WTC11 (cell line): ENCODE results near the gene RETSAT.

Experiments used
- ATF1 ChIP-seq: sonication (generic); formaldehyde crosslinking; IDR thresholded peaks from 2 replicates; pipeline ENCODE4 v1.8.1; 2023; ENCODE audit warnings: mild to moderate bottlenecking, moderate library complexity, missing genetic modification reagents
- CDX4 ChIP-seq: fragments of 250-450 bp; sonication (Bioruptor Pico); IDR thresholded peaks from 2 replicates; pipeline ENCODE4 v1.9.0; 2021; ENCODE audit warnings: moderate library complexity, mild to moderate bottlenecking, inconsistent platforms, borderline replicate concordance
- ESRRA ChIP-seq: sonication (generic); formaldehyde crosslinking; IDR thresholded peaks from 2 replicates; pipeline ENCODE4 v1.8.1; 2022; ENCODE audit warnings: mild to moderate bottlenecking, missing genetic modification reagents, borderline replicate concordance
- GABPB1 ChIP-seq: sonication (generic); formaldehyde crosslinking; IDR thresholded peaks from 2 replicates; pipeline ENCODE4 v1.8.1; 2023; ENCODE audit warnings: mild to moderate bottlenecking, missing genetic modification reagents
- MAX ChIP-seq: sonication (generic); formaldehyde crosslinking; IDR thresholded peaks from 2 replicates; pipeline ENCODE4 v1.8.0; 2022; ENCODE audit warnings: mild to moderate bottlenecking, missing genetic modification reagents
- NFATC4 ChIP-seq: fragments of 250-450 bp; sonication (Bioruptor Pico); IDR thresholded peaks from 2 replicates; pipeline ENCODE4 v1.9.0; 2021; ENCODE audit warnings: mild to moderate bottlenecking
- RELA ChIP-seq: sonication (generic); formaldehyde crosslinking; IDR thresholded peaks from 2 replicates; pipeline ENCODE4 v1.8.1; 2022; ENCODE audit warnings: missing genetic modification reagents, mild to moderate bottlenecking, borderline replicate concordance
- SP1 ChIP-seq: sonication (generic); formaldehyde crosslinking; conservative IDR thresholded peaks from 2 replicates; pipeline ENCODE4 v1.8.1; 2022; ENCODE audit warnings: missing genetic modification reagents
- ZBTB21 ChIP-seq: sonication (generic); formaldehyde crosslinking; IDR thresholded peaks from 2 replicates; pipeline ENCODE4 v1.8.1; 2023; ENCODE audit warnings: mild to moderate bottlenecking, missing genetic modification reagents, borderline replicate concordance
- ZSCAN18 ChIP-seq: fragments of 250-450 bp; sonication (Bioruptor Pico); IDR thresholded peaks from 2 replicates; pipeline ENCODE4 v2.1.2; 2022; ENCODE audit warnings: mild to moderate bottlenecking, moderate library complexity
- TF ChIP-seq, protein P1 (sequence below): fragments of 250-450 bp; sonication (Bioruptor Pico); IDR thresholded peaks from 2 replicates; pipeline ENCODE4 v1.9.0; 2021; ENCODE audit warnings: mild to moderate bottlenecking
- TF ChIP-seq, protein P2 (sequence below): fragments of 200-600 bp; IDR thresholded peaks from 2 replicates; pipeline ENCODE4 v1.8.0; 2022; ENCODE audit warnings: antibody characterized with exemption
- TF ChIP-seq, protein P3 (sequence below): sonication (generic); formaldehyde crosslinking; IDR thresholded peaks from 2 replicates; pipeline ENCODE4 v1.8.0; 2023; ENCODE audit warnings: mild to moderate bottlenecking, missing genetic modification reagents

DNA sequence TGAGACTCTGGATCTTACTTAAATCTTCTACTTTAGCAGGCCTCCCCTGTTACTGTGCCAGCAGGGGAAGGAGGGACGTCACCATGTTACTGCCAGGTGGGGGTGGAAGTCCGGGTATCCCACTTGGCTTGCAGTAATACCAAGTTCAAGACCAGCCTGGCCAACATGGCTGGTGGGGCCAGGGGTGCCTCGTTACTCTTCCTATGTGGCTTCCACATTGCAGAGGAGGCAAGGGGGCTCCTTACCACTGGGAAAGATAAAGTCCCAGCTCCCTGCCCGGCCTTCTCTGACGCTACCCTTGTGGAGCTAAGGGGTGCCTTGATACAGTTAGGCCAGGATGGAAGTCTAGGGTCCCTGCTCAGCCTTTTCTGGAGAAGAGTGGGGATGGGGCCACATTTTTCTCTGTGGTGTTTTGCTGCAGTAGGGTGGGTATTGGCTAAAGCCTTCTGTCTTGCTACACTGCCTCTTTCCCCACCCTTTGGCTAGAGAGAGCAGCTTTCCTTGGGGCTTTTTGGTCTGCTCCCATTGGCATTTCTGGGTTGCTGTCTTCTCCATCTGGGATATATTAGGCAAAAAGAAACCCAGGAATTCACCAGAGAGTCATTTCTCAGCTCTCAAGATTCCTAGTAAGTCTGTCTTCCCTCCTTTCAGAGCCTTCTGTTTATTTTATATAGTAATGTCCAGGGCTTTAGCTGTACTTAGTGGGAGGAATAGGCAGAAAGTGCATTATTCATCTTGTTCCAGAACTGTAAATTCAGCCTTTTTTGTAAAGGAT is 22.1 kb upstream of the RETSAT start:
- TF ChIP-seq ZSCAN18 (CRISPR knock-in tag) (no peak), RELA (no peak), CDX4 (no peak), MAX (CRISPR knock-in tag) (no peak), ESRRA (no peak), SP1 (CRISPR knock-in tag) (no peak), ATF1 (no peak), ZBTB21 (CRISPR knock-in tag) (no peak), GABPB1 (no peak), NFATC4 (CRISPR knock-in tag) (no peak)
- TF ChIP-seq, protein P1, sequence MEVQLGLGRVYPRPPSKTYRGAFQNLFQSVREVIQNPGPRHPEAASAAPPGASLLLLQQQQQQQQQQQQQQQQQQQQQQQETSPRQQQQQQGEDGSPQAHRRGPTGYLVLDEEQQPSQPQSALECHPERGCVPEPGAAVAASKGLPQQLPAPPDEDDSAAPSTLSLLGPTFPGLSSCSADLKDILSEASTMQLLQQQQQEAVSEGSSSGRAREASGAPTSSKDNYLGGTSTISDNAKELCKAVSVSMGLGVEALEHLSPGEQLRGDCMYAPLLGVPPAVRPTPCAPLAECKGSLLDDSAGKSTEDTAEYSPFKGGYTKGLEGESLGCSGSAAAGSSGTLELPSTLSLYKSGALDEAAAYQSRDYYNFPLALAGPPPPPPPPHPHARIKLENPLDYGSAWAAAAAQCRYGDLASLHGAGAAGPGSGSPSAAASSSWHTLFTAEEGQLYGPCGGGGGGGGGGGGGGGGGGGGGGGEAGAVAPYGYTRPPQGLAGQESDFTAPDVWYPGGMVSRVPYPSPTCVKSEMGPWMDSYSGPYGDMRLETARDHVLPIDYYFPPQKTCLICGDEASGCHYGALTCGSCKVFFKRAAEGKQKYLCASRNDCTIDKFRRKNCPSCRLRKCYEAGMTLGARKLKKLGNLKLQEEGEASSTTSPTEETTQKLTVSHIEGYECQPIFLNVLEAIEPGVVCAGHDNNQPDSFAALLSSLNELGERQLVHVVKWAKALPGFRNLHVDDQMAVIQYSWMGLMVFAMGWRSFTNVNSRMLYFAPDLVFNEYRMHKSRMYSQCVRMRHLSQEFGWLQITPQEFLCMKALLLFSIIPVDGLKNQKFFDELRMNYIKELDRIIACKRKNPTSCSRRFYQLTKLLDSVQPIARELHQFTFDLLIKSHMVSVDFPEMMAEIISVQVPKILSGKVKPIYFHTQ (CRISPR knock-in tag) = no peak
- TF ChIP-seq, protein P2, sequence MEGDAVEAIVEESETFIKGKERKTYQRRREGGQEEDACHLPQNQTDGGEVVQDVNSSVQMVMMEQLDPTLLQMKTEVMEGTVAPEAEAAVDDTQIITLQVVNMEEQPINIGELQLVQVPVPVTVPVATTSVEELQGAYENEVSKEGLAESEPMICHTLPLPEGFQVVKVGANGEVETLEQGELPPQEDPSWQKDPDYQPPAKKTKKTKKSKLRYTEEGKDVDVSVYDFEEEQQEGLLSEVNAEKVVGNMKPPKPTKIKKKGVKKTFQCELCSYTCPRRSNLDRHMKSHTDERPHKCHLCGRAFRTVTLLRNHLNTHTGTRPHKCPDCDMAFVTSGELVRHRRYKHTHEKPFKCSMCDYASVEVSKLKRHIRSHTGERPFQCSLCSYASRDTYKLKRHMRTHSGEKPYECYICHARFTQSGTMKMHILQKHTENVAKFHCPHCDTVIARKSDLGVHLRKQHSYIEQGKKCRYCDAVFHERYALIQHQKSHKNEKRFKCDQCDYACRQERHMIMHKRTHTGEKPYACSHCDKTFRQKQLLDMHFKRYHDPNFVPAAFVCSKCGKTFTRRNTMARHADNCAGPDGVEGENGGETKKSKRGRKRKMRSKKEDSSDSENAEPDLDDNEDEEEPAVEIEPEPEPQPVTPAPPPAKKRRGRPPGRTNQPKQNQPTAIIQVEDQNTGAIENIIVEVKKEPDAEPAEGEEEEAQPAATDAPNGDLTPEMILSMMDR = no peak
- TF ChIP-seq, protein P3, sequence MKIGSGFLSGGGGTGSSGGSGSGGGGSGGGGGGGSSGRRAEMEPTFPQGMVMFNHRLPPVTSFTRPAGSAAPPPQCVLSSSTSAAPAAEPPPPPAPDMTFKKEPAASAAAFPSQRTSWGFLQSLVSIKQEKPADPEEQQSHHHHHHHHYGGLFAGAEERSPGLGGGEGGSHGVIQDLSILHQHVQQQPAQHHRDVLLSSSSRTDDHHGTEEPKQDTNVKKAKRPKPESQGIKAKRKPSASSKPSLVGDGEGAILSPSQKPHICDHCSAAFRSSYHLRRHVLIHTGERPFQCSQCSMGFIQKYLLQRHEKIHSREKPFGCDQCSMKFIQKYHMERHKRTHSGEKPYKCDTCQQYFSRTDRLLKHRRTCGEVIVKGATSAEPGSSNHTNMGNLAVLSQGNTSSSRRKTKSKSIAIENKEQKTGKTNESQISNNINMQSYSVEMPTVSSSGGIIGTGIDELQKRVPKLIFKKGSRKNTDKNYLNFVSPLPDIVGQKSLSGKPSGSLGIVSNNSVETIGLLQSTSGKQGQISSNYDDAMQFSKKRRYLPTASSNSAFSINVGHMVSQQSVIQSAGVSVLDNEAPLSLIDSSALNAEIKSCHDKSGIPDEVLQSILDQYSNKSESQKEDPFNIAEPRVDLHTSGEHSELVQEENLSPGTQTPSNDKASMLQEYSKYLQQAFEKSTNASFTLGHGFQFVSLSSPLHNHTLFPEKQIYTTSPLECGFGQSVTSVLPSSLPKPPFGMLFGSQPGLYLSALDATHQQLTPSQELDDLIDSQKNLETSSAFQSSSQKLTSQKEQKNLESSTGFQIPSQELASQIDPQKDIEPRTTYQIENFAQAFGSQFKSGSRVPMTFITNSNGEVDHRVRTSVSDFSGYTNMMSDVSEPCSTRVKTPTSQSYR (CRISPR knock-in tag) = no peak
